Middle frontal gyrus (tissue), 1 donor: ENCODE results near the gene REXO5.
A peak's percentile ranks its signal among the peaks of the same experiment; 100 is the strongest.
"Not testable (repeated sequence)": the region's sequence is repeated elsewhere in the genome, so short reads cannot be mapped to it uniquely, and the experiment has no call there.

Experiments
- DNase-seq: peaks from one replicate; pipeline ENCODE4 v3.0.0-alpha.2; 2015; ENCODE audit warnings: low spot score; ENCODE audit errors: extremely low spot score

The REXO5 gene

DNA sequence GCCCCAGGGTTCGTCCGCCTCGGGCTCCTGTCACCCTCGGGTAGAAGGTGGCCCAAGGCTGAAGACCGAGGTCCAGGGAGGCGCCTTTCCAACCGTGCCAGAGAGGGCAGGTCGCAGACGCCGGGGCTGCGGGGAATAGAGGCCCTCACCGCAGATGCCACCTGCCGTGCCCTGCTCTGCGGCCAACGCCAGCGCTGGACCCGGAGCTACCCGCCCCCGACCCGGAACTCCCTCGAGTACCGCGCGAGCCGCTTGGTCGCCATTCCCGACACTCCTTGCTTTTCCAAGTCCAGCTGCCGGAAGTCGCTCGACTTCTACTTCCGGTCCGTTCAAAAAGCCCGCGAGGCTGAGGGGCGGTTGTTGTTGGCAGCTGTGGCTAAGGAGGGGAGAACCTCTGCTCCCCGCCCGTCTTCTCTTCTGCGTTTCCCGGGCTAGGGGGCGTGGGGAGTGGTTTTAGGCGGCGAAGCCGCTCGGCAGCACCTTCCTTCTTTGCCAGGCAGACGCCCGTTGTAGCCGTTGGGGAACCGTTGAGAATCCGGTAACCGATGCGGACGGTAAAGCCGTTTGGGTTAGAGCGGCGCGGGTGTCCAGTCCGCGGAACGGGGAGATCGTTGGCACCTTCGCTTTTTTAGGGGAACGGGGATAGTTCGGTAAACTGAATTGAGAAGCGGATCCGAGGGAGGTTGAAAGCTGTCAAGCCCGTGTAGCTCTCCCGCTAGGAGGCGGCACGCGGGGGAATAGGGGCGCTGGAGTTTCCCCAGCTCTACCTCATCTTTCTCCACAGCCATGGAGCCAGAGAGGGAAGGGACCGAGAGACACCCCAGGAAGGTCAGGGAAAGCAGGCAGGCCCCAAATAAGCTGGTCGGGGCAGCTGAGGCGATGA lies at the start of gene REXO5, which contains the start of gene ERI2:
REXO5 (plus strand) TSS at position 360 of the 883 bp plus-strand sequence; CDS start at position 787, 427 bp downstream.
ERI2 (minus strand) TSS at position 305 of the 883 bp plus-strand sequence; CDS start at position 263, 42 bp downstream.
- peak; percentile 85 for DNase-seq

GRCh38 chr16:20760346-20760745 lies 46.0 kb upstream of the REXO5 start:
- no peak for DNase-seq

- no peak for DNase-seq
Measured at GRCh38 chr16:20761175-20761574, 45.2 kb upstream of the REXO5 start.

DNA sequence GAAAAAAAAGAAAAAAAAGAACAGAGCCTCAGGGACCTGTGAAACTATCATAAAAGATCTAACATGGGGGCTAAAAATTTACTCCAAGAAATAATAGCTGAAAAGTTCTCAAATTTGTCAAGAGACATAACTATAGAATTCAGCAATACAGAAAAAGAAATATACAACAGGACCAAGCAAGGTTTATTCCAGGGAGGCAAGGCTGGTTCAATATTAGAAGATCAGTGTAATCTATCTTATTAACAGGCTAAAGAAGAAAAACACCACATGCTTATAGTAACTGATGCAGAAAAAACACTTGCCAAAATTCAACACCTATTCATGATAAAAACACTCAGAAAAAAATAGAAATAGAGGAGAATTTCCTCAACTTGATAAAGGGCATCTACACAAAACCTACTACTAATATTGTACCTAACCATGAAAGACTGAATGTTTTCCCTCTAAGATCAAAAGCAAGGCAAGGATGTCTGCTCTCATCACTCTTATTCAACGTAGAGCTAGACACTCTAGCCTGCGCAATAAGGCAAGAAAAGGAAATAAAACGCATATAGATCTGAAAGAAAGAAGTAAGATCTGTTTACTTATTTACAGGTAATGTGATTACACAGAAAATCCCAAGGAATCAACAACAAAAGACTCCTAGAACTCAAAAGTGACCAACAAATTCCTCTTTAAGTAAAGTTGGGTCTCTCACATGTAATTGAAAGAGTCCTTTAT lies 43.8 kb upstream of the REXO5 start:
- DNase-seq = no peak

- no peak for DNase-seq
Measured at GRCh38 chr16:20763461-20764232, 42.7 kb upstream of the REXO5 start, which contains the start of gene ACSM3. ACSM3 (plus strand) TSS chr16:20764014; CDS start chr16:20770035, 6,021 bp downstream.

DNA sequence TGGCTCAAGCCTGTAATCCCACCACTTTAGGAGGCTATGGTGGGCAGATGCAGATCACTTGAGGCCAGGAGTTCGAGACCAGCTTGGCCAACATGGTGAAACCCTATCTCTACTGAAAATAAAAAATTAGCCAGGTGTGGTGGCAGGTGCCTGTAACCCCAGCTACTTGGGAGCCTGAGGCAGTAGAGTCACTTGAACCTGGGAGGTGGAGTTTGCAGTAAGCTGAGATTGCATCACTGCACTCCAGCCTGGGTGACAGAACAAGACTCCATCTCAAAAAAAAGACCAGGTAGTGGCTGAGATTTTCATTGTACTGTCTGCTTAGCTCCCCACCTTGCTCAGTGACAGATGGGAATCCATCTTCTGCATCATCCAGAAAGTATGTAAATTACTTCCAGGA lies 41.9 kb upstream of the REXO5 start:
- DNase-seq = not testable (repeated sequence)

- no peak for DNase-seq
Measured at GRCh38 chr16:20765732-20766131, 40.6 kb upstream of the REXO5 start.

- DNase-seq = no peak
Measured at GRCh38 chr16:20766294-20766693, 40.0 kb upstream of the REXO5 start.

DNA sequence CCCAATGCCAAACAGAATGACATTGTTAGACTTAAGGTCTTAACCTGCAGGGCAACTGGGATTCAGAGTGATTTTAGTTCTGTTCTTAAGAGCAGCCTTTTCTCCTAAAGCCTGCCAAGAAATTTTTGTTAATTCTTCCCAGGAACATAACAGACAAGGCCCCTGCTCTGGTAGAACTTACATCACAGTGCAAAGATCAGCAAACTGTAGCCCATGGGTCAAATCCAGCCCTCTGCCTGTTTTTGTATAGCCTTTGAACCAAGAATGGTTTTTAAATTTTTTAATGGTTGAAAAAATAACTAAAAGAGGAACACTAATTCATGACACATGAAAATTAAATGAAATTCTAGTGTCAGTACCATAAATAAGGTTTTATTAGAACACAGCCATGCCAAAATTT lies 38.8 kb upstream of the REXO5 start:
- no peak for DNase-seq

GRCh38 chr16:20768121-20768520 lies 38.2 kb upstream of the REXO5 start:
- DNase-seq = no peak

- DNase-seq = no peak
Measured at GRCh38 chr16:20768818-20769217, 37.5 kb upstream of the REXO5 start.

DNA sequence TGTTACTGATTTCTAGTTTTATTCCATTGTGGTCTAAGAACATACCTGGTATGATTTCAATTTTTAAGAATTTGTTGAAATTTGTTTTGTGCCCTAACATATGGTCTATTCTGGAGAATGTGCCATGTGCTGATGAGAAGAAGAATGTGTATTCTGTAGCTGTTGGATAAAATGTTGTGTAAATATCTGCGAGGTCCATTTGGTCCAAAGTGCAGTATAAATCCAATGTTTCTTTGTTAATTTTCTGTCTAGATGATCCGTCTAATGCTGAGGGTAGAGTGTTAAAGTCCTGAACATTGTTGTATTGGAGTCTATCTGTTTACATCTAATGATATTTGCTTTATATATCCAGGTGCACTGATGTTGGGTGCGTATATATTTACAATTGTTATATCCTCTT lies 32.6 kb upstream of the REXO5 start:
- no peak for DNase-seq

- DNase-seq = no peak
Measured at GRCh38 chr16:20774703-20775362, 31.5 kb upstream of the REXO5 start.

GRCh38 chr16:20781697-20782096 lies 24.6 kb upstream of the REXO5 start:
- no peak for DNase-seq

DNA sequence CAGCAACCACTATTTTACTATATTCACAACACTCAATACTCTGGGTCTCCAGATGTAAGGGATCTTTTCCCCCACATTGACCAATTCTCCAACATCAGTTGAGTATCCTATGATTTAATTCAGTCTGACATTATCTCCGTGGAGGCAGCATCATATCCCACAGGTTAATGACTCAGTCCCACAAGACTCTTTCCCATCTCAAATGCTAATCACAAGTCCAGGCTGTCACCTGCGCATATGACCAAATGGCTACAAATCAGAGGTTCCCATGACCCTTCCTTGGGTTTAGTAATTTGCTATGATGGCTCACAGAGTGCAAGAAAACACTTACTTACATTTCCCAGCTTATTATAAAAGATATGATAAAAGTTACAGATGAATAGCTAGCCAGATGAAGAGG lies 23.9 kb upstream of the REXO5 start:
- DNase-seq = no peak

DNA sequence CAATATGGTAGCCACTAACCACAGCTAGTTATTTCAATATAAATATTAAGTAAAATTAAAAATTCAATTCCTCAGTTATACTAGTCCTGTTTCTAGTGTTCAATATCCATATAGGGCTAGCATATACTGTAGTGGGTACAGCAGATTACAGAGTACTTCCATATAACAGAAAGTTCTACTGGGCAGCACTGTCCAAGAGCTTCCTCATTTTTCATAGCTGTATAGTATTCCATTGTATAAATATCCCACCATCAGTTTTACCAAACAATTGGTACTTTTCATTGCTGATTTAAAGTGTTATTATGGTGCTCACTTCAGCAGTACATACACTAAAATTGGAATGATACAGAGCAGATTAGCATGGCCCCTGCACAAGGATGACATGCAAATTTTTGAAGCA lies 22.1 kb upstream of the REXO5 start:
- no peak for DNase-seq

DNA sequence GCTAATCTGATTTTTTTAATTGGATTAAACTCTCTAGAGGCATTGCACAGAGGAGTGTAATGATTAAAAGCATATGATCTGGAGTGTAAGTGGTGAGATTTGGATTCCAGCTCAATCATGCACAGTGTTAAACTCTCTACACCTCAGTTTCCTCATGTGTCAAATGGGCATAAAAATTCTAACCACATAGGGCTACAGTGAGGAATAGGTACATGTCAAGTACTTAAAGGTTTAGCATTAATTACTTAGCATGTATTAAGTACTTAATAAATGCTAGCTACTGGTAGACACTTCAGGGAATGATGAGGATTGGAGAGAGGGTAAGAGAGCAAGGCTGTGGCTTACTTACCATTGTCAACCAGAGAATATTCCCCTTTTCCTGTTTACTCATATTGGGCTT lies 17.2 kb upstream of the REXO5 start:
- no peak for DNase-seq

DNA sequence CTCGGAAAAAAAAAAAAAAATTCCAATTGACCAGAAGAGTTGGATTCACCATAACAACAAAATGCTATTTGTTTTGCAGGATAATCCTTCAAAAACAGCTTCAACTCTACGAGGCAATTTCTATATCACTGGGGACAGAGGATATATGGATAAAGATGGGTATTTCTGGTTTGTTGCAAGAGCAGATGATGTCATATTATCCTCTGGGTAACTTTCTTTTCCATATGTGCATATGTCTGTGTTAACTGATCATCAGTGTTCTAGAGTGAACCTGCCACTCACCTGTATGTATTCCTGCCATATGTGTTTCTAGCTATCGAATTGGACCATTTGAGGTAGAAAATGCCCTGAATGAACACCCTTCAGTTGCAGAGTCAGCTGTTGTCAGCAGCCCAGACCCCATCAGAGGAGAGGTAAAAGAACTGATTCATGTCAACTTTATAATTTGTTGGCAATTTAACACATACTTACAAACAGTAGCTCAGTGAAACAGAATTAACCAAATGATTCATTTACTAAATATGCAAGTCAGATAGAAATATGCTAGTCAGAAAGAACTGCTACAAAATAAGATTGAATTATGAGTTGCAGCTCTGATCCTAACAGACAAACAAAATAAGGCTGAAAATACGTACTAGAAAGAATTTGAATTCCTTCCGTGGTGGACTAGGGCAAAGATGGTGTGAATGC lies 14.3 kb upstream of the REXO5 start:
- no peak for DNase-seq

DNA sequence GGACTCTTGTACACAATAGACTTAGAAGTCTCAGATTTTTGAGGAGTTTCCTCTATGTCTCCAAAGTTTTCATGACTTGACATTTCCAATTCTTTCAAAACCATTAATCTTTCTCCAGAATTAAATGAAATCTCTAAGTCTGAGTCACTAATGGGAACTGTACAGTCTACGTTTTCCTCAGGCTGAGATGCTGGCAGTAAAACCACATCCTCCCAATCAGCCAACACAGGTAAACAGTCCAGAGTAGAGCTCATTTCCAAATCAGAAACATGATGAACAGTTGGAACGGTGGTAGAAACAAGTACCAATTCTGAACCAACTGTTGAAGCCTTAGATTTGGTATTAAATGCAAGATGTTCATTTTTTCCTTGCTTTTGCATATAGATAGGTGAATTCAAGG lies 8.0 kb upstream of the REXO5 start:
- DNase-seq = no peak

DNA sequence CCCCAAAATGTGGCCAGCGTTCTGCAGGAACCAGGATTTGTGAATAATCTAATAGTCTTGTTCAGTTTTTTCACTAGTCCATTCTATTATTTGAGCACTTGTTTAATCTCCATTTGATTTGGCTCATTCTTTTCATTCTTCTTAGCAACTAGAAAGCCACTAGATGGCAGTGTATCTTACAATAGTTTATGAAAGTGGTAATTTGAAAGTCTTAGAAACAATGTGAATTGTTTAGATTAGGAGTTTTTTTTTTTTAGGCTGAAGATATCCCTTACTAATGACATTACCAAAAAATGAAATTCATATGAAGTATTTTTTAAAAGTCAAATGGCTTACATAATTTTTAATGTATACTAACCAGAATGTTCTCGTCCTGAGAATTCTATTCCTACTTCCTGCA lies 6.7 kb upstream of the REXO5 start:
- DNase-seq = no peak
